AG10803 (cell line): ENCODE measurements around the gene IAPP.
"Not testable (repeated sequence)": the region's sequence is repeated elsewhere in the genome, so short reads cannot be mapped to it uniquely, and the experiment has no call there.

Experiments
- DNase-seq: peaks from one replicate; pipeline ENCODE4 v3.0.0; 2010; ENCODE audit warnings: low read depth
- H3K4me3 ChIP-seq: 2 replicates; pipeline ENCODE4 v1.5.1; 2011; ENCODE audit warnings: mild to moderate bottlenecking, low read length, control low read depth
- TF ChIP-seq, protein P1 (sequence below): conservative IDR thresholded peaks from 2 replicates; pipeline ENCODE4 v1.5.1; 2011; ENCODE audit warnings: mild to moderate bottlenecking, low read length, control low read depth, inconsistent platforms

The IAPP gene

DNA sequence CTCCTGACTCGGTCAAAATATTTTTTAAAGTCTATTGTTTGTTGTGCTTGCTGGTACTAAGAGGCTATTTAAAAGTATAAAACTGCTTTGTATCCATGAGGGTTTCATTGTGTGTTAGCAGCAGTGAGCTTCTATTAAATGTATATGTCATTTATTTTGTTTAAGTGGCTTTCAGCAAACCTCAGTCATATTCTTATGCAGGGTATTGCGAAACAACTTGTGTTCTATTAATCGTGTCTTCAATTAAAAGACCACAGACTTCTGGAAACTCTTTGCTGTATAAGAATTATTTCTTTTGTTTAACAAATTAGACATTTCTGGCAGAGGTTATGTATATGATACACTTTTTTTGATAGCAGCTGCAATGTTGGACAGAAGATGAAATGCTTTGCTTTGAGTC, 6.5 kb downstream of the IAPP start:
- no peak for DNase-seq
- TF ChIP-seq, protein P1, sequence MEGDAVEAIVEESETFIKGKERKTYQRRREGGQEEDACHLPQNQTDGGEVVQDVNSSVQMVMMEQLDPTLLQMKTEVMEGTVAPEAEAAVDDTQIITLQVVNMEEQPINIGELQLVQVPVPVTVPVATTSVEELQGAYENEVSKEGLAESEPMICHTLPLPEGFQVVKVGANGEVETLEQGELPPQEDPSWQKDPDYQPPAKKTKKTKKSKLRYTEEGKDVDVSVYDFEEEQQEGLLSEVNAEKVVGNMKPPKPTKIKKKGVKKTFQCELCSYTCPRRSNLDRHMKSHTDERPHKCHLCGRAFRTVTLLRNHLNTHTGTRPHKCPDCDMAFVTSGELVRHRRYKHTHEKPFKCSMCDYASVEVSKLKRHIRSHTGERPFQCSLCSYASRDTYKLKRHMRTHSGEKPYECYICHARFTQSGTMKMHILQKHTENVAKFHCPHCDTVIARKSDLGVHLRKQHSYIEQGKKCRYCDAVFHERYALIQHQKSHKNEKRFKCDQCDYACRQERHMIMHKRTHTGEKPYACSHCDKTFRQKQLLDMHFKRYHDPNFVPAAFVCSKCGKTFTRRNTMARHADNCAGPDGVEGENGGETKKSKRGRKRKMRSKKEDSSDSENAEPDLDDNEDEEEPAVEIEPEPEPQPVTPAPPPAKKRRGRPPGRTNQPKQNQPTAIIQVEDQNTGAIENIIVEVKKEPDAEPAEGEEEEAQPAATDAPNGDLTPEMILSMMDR, result no peak

DNA sequence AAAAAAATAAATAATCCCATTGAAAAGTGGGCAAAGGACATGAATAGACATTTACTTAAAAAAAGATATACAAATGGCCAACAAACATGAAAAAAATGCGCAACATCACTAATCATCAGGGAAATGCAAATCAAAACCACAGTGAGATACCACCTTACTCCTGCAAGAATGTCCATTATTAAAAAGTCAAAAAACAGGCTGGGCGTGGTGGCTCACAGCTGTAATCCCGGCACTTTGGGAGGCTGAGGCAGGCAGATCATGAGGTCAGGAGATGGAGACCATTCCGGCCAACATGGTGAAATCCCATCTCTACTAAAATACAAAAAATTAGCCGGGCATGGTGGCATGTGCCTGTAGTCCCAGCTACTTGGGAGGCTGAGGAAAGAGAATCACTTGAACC, 8.6 kb downstream of the IAPP start:
- H3K4me3 ChIP-seq, result not testable (repeated sequence)

More for the DNA sequence above, 6.5 kb downstream of the IAPP start:
- H3K4me3 ChIP-seq, result no peak overlapping the region

DNA sequence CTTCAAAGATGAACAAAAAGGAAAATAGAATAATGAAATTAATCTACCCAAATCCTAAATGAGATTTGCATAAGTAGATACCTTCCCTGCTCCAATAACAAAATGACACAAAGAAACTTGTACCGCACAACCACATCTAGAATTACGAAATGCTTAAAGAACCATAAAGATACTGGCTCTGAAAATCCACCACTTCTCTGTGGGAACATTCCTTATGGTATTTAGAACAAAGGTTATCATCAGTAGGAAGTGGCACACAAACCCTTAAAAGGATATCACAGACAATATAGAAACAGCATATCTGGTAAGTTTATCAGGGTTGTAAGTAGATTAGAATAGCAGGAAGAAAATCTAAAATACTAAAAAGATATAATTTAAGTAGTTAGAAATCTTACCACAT, 11.6 kb downstream of the IAPP start:
- no peak overlapping the region for H3K4me3 ChIP-seq

More for the DNA sequence above, 8.6 kb downstream of the IAPP start:
- DNase-seq, result not testable (repeated sequence)

DNA sequence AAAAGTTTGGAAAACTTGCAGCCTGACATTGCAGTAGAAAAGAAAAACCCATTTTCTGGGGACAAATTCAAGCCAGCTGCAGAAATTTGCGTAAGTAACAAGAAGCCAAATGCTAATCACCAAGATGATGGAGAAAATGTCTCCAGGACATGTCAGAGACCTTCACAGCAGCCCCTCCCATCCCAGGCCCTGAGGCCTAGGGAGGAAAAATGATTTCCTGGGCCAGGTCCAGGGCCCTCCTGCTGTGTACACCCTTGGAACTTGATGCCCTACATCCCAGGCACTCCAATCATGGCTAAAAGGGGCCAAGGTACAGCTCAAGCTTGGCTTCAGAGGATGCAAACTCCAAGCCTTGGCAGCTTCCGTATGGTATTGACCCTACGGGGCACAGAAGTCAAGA, 14.5 kb downstream of the IAPP start:
- no peak overlapping the region for H3K4me3 ChIP-seq
- TF ChIP-seq, protein P1, result no peak

More for the DNA sequence above, 11.6 kb downstream of the IAPP start:
- no peak for DNase-seq
- TF ChIP-seq, protein P1, result no peak

DNA sequence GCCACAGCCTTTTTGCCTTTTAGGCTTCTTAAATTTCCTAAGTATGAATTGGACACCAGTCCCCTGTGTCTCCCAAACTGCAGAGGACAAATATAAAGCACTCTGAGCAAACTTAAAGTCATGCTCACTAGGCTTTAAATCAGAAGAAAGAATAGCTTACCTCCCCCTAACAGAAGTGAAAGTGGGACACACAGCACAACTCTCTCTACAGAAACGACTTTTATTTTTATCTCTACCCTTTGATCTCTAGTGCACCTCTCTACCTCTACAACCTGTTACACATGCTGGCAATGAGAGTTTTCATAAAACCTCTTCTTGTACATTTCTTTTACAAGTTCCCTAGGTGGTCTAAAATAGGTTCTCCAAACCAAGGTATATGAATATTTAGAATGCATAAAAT, 19.7 kb downstream of the IAPP start:
- TF ChIP-seq, protein P1, result no peak
- DNase-seq, result no peak
- H3K4me3 ChIP-seq, result no peak overlapping the region

More for the DNA sequence above, 14.5 kb downstream of the IAPP start:
- no peak for DNase-seq

DNA sequence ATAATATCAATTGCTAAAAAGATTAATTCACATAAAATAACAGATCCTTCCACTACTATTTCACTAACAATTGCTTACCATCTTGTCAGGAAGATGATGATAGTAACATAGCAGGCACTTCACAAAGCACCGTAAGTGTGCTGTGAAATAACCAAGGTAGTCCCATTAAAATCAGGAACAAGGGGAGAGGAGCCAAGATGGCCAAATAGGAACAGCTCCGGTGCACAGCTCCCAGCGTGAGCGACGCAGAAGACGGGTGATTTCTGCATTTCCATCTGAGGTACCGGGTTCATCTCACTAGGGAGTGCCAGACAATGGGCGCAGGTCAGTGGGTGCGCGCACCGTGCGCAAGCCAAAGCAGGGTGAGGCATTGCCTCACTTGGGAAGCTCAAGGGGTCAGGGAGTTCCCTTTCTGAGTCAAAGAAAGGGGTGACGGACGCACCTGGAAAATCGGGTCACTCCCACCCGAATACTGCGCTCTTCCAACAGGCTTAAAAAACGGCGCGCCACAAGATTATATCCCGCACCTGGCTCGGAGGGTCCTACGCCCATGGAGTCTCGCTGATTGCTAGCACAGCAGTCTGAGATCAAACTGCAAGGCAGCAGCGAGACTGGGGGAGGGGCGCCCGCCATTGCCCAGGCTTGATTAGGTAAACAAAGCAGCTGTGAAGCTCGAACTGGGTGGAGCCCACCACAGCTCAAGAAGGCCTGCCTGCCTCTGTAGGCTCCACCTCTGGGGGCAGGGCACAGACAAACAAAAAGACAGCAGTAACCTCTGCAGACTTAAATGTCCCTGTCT, 22.3 kb downstream of the IAPP start:
- H3K4me3 ChIP-seq, DNase-seq: not testable (repeated sequence)

DNA sequence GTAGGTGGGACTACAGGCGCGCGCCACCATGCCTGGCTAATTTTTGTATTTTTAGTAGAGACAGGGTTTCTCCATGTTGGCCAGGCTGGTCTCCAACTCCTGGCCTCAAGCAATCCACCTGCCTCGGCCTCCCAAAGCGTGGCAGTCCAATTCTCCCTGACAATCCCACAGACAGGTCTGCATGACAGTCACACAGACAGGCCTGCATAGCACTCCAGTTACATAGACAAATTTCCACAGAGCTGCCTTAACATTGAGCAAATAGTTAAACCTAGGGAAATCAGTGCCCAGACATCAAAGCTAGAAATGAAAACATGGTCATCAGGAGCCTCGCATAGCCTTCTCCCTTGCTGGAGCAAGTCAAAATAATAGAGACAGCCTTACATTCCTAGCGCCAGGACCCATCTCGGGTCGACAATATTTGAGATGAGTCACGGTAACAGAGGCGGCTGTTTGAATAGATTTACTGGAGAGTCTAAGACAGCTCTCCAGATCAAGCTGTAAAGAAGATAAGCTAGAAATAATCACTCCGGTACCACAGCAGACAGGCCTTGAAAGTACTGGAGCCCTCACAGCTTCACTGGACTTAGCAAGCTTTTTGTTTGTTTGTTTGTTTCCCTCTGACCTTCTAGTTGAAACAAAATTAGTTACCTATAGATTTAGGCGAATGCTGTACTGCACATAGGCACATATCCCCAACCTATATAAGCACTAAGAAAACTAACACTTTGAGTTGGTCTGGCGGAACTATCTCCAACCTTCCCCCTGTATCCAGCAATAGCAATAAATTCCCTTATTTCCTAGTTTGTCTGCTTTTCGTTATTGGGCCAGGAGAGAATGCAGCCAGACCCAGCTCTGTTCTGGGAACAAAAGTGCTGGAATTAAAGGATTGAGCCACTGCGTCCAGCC, 40.9 kb downstream of the IAPP start:
- DNase-seq, result no peak
- TF ChIP-seq, protein P1, result no peak
- no peak overlapping the region for H3K4me3 ChIP-seq
